Measurements from ENCODE around the gene USP48. TPM values are rescaled to one million over a fixed set of nuclear protein-coding genes. Genes with fewer than 3 reads are reported as not detected.

The USP48 gene
- total and polyA plus RNA-seq, 2 donors (not counting 1 experiment from before 2014, with no cell fraction given), result 34.1 to 45.6 TPM

DNA sequence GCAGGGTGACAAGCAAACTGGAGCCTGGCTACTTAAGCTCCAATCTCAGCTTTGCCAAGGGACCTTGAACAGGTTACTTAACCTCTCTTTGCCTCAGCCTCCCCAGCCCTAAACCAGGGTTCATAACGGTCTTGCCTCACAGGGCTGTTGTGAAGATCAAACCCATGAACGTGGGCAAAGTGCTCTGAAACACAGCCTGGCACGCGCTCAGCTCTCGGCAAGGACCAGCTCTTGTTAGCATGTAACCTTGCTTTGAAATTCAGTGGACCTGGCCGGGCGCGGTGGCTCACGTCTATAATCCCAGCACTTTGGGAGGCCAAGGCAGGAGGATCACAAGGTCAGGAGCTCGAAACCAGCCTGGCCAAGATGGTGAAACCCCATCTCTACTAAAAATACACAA, 138.6 kb downstream of the USP48 start:
- no peaks in the 10 kb centered on the region for H3K9me3 ChIP-seq (ENCODE audit: control insufficient read depth, insufficient read depth, low read depth, low read length)
- no peak overlapping the region for H3K4me2 ChIP-seq (ENCODE audit: extremely low read depth, insufficient read depth, low read length)
- peaks cover 8% of the 10 kb centered on the region for H3K27me3 ChIP-seq (ENCODE audit: control insufficient read depth, insufficient read depth, low read length)
- TF ChIP-seq EZH2 (IDR thresholded peaks at IDR 0.05; ENCODE audit: low read length, missing control alignments), result no peak
- TF ChIP-seq, protein P1, sequence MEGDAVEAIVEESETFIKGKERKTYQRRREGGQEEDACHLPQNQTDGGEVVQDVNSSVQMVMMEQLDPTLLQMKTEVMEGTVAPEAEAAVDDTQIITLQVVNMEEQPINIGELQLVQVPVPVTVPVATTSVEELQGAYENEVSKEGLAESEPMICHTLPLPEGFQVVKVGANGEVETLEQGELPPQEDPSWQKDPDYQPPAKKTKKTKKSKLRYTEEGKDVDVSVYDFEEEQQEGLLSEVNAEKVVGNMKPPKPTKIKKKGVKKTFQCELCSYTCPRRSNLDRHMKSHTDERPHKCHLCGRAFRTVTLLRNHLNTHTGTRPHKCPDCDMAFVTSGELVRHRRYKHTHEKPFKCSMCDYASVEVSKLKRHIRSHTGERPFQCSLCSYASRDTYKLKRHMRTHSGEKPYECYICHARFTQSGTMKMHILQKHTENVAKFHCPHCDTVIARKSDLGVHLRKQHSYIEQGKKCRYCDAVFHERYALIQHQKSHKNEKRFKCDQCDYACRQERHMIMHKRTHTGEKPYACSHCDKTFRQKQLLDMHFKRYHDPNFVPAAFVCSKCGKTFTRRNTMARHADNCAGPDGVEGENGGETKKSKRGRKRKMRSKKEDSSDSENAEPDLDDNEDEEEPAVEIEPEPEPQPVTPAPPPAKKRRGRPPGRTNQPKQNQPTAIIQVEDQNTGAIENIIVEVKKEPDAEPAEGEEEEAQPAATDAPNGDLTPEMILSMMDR (conservative IDR thresholded peaks at IDR 0.05 in 1 of 2, IDR thresholded peaks at IDR 0.05 in 1 of 2; ENCODE audit: low read depth in 1 of 2, low read length in 2 of 2), result no peak
- H3K4me3 ChIP-seq (replicated peaks in 1 of 4; ENCODE audit: control extremely low read depth in 1 of 4, insufficient read depth in 1 of 4, low read depth in 3 of 4, low read length in 4 of 4), result no peak overlapping the region
- H3K36me3 ChIP-seq (ENCODE audit: control insufficient read depth, insufficient read depth, low read length), result no peaks in the 10 kb centered on the region
- H2AFZ ChIP-seq (ENCODE audit: low read length), result no peak overlapping the region
- no peak overlapping the region for H3K9ac ChIP-seq (ENCODE audit: insufficient read depth, low read length)
- no peaks in the 10 kb centered on the region for H4K20me1 ChIP-seq (ENCODE audit: control insufficient read depth, extremely low read depth, insufficient read depth, low read length)
- no peaks in the 10 kb centered on the region for H3K4me1 ChIP-seq (ENCODE audit: control insufficient read depth, extremely low read depth, insufficient read depth, low read length)
- H3K79me2 ChIP-seq (ENCODE audit: control insufficient read depth, insufficient read depth, low read length), result no peaks in the 10 kb centered on the region
- DNase-seq (ENCODE audit: low read depth in 2 of 2), result no peak
- no peak overlapping the region for H3K27ac ChIP-seq (ENCODE audit: insufficient read depth, low read length)

DNA sequence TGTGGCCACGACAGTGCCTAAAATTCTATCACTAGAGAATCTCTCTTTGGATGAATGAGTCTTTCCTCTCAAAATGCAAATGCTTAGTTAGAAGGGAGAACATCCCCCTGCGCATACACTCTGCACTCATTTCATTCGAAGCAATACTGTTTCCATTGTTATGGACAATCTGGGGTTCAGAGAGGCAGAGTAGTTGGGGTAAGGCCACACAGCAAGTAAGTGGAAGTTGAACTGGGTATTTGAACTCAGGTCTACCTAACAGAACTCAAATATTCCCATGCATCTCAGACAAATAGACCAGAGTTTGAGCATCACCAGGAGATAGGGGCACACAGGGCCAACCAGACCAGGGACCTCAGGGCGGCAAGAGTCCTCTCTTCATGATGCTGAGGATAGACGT, 139.3 kb downstream of the USP48 start:
- Histone ChIP-seq H3K4me3 (replicated peaks in 1 of 4; ENCODE audit: control extremely low read depth in 1 of 4, insufficient read depth in 1 of 4, low read depth in 3 of 4, low read length in 4 of 4) (no peak overlapping the region), H3K79me2 (ENCODE audit: control insufficient read depth, insufficient read depth, low read length) (no peaks in the 10 kb centered on the region), H3K27ac (ENCODE audit: insufficient read depth, low read length) (no peak overlapping the region), H3K4me1 (ENCODE audit: control insufficient read depth, extremely low read depth, insufficient read depth, low read length) (no peaks in the 10 kb centered on the region), H3K9me3 (ENCODE audit: control insufficient read depth, insufficient read depth, low read depth, low read length) (no peaks in the 10 kb centered on the region), H2AFZ (ENCODE audit: low read length) (no peak overlapping the region), H4K20me1 (ENCODE audit: control insufficient read depth, extremely low read depth, insufficient read depth, low read length) (no peaks in the 10 kb centered on the region), H3K36me3 (ENCODE audit: control insufficient read depth, insufficient read depth, low read length) (no peaks in the 10 kb centered on the region), H3K27me3 (ENCODE audit: control insufficient read depth, insufficient read depth, low read length) (peaks cover 8% of the 10 kb centered on the region), H3K4me2 (ENCODE audit: extremely low read depth, insufficient read depth, low read length) (no peak overlapping the region), H3K9ac (ENCODE audit: insufficient read depth, low read length) (no peak overlapping the region)
- no peak for DNase-seq (ENCODE audit: low read depth in 2 of 2)
- no peak for TF ChIP-seq EZH2 (IDR thresholded peaks at IDR 0.05; ENCODE audit: low read length, missing control alignments)

DNA sequence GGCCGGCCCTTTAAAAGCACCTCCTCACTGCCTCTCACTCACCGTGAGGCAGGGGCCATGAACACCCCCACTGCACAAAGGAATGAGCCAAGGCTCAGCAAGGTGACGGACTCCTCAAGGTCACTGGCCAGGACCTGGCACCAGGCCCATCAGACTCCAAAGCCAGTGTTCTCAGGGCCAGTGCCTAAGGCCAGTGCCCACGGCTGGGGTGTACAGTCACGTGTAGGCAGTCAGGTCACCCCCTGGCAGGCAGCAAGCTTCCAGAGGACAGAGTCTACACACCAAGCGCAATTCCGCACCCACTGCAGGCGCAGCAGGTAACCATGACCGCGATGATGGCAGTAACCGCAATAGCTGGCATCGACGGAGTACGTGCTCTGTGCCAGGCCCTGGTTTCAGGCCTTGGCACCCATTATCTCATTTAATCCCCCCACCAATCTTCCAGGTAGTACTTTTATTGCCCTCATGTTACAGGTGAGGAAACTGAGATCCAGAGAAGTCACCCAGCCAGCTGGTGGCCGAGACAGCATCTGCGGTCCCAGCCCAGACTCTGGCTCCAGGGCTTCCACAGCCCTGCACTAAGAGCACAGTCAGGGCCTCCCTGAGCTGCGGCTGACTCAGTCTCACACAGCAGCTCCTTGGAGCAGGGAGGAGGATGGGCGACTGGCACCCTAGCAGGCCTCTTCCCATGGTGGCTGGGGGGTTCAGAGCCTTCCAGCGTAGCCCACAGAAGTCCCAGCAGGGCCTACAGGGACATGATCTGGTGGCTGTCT, 140.8 kb downstream of the USP48 start:
- TF ChIP-seq, protein P1 (conservative IDR thresholded peaks at IDR 0.05 in 1 of 2, IDR thresholded peaks at IDR 0.05 in 1 of 2; ENCODE audit: low read depth in 1 of 2, low read length in 2 of 2), result no peak
- no peak for TF ChIP-seq EZH2 (IDR thresholded peaks at IDR 0.05; ENCODE audit: low read length, missing control alignments)
- Histone ChIP-seq H3K27me3 (ENCODE audit: control insufficient read depth, insufficient read depth, low read length) (peaks cover 8% of the 10 kb centered on the region), H3K4me2 (ENCODE audit: extremely low read depth, insufficient read depth, low read length) (no peak overlapping the region), H4K20me1 (ENCODE audit: control insufficient read depth, extremely low read depth, insufficient read depth, low read length) (no peaks in the 10 kb centered on the region), H3K9ac (ENCODE audit: insufficient read depth, low read length) (no peak overlapping the region), H3K4me1 (ENCODE audit: control insufficient read depth, extremely low read depth, insufficient read depth, low read length) (no peaks in the 10 kb centered on the region), H3K4me3 (replicated peaks in 1 of 4; ENCODE audit: control extremely low read depth in 1 of 4, insufficient read depth in 1 of 4, low read depth in 3 of 4, low read length in 4 of 4) (no peak overlapping the region), H3K9me3 (ENCODE audit: control insufficient read depth, insufficient read depth, low read depth, low read length) (no peaks in the 10 kb centered on the region), H3K27ac (ENCODE audit: insufficient read depth, low read length) (no peak overlapping the region), H3K36me3 (ENCODE audit: control insufficient read depth, insufficient read depth, low read length) (no peaks in the 10 kb centered on the region), H2AFZ (ENCODE audit: low read length) (no peak overlapping the region), H3K79me2 (ENCODE audit: control insufficient read depth, insufficient read depth, low read length) (no peaks in the 10 kb centered on the region)
- no peak for DNase-seq (ENCODE audit: low read depth in 2 of 2)
